Fibroblast of skin of left biceps (primary cell): ENCODE measurements around the gene FZD10.

Source experiments
- DNase-seq, 2 experiments: peaks; one replicate each; pipeline ENCODE4 v3.0.0-alpha.2; 2013; ENCODE audit warnings: low read depth in 2 of 2

FZD10 gene

GRCh38 chr12:130179191-130179590, 16.9 kb downstream of the FZD10 start:
- DNase-seq = no peak

GRCh38 chr12:130179621-130180020, 17.4 kb downstream of the FZD10 start:
- DNase-seq = no peak

DNA sequence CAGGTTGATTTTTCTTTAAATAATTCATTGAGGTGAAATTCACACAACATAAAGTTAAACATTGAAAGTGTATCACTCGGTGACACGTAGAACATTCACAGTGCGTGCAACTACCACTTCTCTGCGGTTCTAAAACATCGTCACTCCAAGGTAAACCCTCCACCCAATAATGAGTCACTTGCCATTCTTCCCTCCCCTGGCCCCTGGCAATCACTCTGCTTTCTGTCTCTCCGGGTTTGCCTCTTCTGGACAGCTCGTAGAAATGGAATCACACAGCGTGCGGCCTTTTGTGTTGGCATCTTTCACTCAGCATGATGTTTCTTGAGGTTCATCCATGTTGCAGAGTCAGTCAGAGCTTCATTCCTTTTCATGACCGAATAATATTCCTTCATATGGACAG, 18.9 kb downstream of the FZD10 start:
- DNase-seq = no peak

DNA sequence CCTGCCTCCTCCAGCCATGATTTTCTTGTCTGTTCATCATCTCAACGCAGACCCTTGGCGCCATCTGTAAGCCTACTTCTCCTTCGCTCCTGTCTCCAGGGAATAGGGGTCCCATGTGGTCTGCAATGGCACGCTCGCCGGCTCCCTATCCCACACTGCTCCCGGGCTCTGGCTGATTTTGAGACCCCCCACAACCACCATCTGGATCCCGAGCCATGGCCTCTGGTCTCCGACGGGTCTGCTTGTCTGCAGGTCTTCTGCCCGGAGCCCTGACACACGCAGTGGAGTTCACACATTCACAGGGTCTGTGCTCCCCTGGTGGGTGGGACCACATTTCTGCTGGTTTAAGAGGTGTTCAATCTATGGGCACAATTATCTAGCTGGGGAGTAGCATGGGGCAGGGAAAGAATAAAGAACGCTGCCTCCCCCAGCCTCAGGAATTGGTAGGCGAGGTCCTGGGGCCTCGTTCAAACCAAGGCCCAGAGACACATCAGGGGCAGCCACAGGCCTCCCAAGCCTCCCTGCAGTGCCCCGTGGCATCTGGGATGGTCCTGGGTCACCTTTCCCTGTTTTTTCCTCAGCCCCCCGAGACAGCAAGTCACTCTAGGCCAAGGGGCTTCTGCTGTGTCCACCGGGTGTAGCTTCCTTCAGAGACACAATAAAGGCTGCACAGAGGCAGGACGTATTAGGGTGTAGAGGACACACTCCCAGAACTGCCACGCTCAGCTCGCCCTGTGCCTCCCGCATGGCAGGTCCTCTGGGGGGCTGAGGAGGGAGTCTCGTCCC, 21.5 kb downstream of the FZD10 start:
- no peak for DNase-seq

DNA sequence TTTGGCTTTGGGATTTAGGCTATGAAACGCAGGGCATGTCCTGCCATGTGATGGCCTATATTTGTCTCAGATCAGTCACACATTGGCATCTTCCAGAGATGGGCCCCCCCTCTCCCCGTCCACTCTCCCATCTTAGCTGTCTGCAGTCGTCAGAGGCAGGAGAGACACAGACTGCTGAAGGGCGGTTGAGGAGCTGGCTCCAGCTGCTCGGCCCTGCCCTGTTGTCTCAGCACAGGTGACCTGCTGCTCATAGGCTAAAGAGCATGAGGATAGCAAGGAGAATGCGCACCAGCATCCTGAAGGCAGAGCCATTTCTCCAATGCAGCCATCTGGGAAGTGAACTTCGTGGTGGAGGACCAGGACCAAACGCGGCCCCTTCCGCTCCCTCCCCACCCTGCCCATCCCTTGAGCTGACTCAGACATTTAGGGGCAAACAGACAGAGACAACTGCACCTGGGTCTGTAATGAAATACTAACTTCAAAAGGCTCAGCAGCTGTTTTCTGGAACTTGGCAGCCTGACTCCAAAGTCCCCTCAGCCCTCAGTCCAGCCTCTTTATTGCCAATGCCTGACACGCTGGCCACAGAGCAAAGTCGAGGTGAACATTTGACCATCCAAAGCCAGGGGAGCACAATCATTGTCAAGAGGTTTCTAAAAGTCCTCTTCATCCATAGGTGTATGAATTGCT, 22.3 kb downstream of the FZD10 start:
- DNase-seq = no peak

- DNase-seq = no peak
Observed at GRCh38 chr12:130185455-130186391, 23.5 kb downstream of the FZD10 start.

DNA sequence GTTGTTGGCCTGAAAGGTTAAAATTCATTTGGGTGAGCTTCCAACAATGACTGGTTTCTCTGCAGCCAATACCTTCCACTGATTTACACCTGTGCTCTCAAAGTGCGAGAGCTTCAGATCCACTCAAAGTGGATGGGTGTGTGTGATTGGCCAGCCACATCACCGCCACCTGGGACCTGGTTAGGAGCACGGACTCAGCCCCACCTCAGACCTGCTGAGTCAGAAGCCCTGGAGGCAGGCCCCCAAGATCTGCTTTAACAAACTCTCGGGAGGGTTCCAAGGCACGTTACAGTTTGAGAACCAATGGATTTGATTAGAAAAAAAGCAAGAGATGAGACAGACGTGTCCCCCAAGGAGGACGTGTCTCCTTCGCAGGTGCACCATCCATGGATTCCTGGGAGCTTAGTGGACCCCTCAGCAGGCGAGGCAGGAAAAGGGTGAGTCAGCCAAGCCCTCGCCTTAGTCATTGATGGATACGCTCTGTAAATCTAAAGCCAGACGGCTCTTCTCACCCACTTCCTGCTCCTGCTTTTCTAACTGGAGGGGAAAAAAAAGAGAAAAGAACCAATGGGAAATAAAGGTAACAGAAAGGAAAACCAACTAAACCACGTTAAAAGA, 24.5 kb downstream of the FZD10 start:
- DNase-seq = peak in 1 of 2 experiments; percentile 3

DNA sequence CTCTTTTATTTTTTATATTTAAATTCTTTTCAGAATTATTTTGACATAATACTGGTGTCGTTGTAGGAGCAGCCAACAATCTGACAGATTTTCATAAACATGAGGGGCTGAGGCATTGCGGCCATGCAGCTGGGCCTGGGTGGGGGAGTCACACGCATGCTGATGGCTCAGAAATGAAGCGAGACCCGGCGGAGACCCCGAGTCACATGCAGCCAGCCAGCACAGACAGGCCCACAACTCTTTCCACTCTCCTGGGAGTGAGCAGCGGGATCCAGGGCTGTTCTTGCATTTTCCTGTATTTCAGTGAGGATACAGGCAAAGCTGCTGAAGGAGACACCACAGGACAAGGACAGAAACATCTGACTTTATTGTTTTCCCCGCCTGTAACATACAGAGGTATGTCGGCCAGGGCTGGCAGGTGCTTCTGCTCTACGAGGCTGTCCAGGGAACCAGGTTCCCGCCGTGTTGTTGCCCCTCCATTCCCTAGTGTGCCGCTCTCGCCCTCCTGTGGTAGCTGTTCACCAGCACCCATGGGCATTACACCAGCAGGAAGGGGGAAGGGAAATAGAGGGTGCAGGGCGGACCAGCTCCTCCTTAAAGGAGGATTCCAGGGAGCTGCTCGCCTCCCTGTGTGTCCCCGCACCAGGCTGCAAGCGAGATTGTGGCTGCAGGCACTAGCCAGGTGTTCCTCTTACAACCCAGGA, 30.5 kb downstream of the FZD10 start:
- no peak for DNase-seq

GRCh38 chr12:130194154-130194553, 31.9 kb downstream of the FZD10 start:
- no peak for DNase-seq

- no peak for DNase-seq
Observed at GRCh38 chr12:130195369-130195768, 33.1 kb downstream of the FZD10 start.

GRCh38 chr12:130195776-130196175, 33.5 kb downstream of the FZD10 start:
- DNase-seq = no peak

DNA sequence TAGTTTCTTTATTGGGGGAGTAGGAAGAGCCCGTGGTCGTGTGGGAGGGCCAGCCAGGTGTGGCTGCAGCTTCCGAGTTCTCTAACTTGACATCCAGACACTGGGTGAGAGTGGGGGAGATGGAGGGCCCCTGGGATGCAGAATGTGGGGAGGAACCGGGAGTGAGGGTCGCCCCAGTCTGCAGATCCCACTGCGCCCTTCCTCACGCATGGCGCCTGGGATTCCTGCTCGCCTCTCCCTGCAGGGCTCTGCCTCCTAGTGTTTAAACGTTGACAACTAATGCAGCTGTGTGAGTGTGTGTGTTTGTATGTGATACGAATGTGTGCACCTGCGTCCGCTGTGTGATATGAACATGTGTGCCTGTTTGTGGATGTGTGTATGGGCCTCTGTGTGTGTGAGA, 34.6 kb downstream of the FZD10 start:
- no peak for DNase-seq

- DNase-seq = no peak
Observed at GRCh38 chr12:130198026-130198662, 35.9 kb downstream of the FZD10 start.

DNA sequence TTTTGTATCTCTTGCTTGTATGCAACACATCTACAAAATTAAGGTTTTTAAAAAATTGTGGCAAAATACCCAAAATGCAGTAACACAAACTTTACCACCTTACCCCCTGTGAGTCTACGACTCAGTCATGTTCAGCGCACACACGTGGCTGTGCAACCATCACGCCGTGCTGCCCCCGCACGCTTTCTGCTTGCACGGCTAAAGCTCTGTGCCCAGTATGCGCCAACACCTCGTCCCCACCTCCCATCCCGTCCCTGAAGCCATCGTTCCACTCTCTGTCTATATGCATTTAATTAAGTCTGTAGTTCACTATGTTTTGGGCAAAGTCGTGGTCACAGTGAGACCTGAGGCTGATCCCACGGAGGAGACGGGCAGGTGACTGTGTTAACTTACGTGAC, 36.4 kb downstream of the FZD10 start:
- DNase-seq = no peak

- DNase-seq = no peak
Observed at GRCh38 chr12:130199581-130200390, 37.5 kb downstream of the FZD10 start.

- DNase-seq = no peak
Observed at GRCh38 chr12:130200445-130200844, 38.2 kb downstream of the FZD10 start.

- DNase-seq = no peak
Observed at GRCh38 chr12:130201037-130201436, 38.8 kb downstream of the FZD10 start.

DNA sequence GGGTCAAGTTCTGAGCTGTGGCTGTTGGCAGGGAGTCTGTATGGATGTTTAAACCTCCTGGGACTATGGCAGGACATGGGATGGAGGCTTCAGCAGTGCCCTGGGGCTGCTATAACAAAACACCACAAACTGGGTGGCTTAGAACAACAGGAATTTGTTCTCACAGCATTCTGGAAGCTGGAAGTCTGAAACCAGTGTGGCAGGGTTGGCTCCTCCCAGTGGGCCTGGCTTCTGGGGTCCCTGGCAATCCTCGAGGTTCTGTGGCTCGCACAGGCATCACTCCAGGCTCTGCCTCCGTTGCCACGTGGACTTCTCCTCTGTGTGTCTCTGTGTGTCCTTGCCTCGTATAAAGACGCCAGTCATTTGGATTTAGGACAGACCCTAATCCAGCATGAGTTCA, 39.9 kb downstream of the FZD10 start:
- no peak for DNase-seq

- no peak for DNase-seq
Observed at GRCh38 chr12:130203151-130203550, 40.9 kb downstream of the FZD10 start.

GRCh38 chr12:130204541-130204953, 42.3 kb downstream of the FZD10 start:
- no peak for DNase-seq
